ENCODE measurements around the gene PRKD1. TPM values are rescaled to one million over a fixed set of nuclear protein-coding genes. Genes with fewer than 3 reads are reported as not detected.

Gene PRKD1
- polyA plus RNA-seq, 3 donors from 2014 or later: not detected

GRCh38 chr14:29536886-29537511 lies 390.6 kb downstream of the PRKD1 start:
- no peak for DNase-seq
- no peaks in the 10 kb centered on the region for H3K4me1 Mint-ChIP-seq
- peaks cover 0 to 1% (median 0%) of the 10 kb centered on the region in 3 donors for H3K27me3 Mint-ChIP-seq (ENCODE audit: low read depth in 3 of 3)
- H3K4me3 Mint-ChIP-seq: no peak overlapping the region
- H3K9me3 Mint-ChIP-seq: peaks cover 4 to 51% (median 14%) of the 10 kb centered on the region in 6 donors
- no peak overlapping the region for H3K27ac Mint-ChIP-seq
- no peaks in the 10 kb centered on the region for H3K36me3 Mint-ChIP-seq

GRCh38 chr14:29529418-29529817 lies 398.2 kb downstream of the PRKD1 start:
- no peak overlapping the region for H3K27ac Mint-ChIP-seq
- H3K4me3 Mint-ChIP-seq: no peak overlapping the region
- no peaks in the 10 kb centered on the region for H3K36me3 Mint-ChIP-seq
- H3K27me3 Mint-ChIP-seq (ENCODE audit: low read depth in 3 of 3): peaks cover 0 to 1% (median 0%) of the 10 kb centered on the region in 3 donors
- DNase-seq: no peak
- H3K9me3 Mint-ChIP-seq: peaks cover 5 to 43% (median 9%) of the 10 kb centered on the region in 6 donors
- no peaks in the 10 kb centered on the region for H3K4me1 Mint-ChIP-seq

- H3K27me3 Mint-ChIP-seq (ENCODE audit: low read depth in 3 of 3): peaks cover 0 to 1% (median 0%) of the 10 kb centered on the region in 3 donors
- H3K4me3 Mint-ChIP-seq: no peak overlapping the region
- no peak for DNase-seq
- no peaks in the 10 kb centered on the region for H3K4me1 Mint-ChIP-seq
- H3K36me3 Mint-ChIP-seq: no peaks in the 10 kb centered on the region
- H3K9me3 Mint-ChIP-seq: peaks cover 5 to 38% (median 7%) of the 10 kb centered on the region in 6 donors
- H3K27ac Mint-ChIP-seq: no peak overlapping the region
Observed at GRCh38 chr14:29528889-29529288, 398.8 kb downstream of the PRKD1 start.

GRCh38 chr14:29527286-29527685 lies 400.4 kb downstream of the PRKD1 start:
- H3K9me3 Mint-ChIP-seq: peaks cover 4 to 24% (median 6%) of the 10 kb centered on the region in 6 donors
- H3K27ac Mint-ChIP-seq: no peak overlapping the region
- H3K4me3 Mint-ChIP-seq: no peak overlapping the region
- no peak for DNase-seq
- no peaks in the 10 kb centered on the region for H3K36me3 Mint-ChIP-seq
- H3K4me1 Mint-ChIP-seq: no peaks in the 10 kb centered on the region
- no peaks in the 10 kb centered on the region for H3K27me3 Mint-ChIP-seq (ENCODE audit: low read depth in 3 of 3)

All from immature natural killer cell (primary cell).